CD4-positive, alpha-beta T cell treated with Interleukin-17A for 4 hours (primary cell): ENCODE results near the gene ASAP3.
"Not testable (repeated sequence)": the region's sequence is repeated elsewhere in the genome, so short reads cannot be mapped to it uniquely, and the experiment has no call there.

Source experiments
- DNase-seq: peaks from one replicate; pipeline ENCODE4 v3.0.0-alpha.2; 2020; ENCODE audit warnings: mixed read lengths

ASAP3 gene

DNA sequence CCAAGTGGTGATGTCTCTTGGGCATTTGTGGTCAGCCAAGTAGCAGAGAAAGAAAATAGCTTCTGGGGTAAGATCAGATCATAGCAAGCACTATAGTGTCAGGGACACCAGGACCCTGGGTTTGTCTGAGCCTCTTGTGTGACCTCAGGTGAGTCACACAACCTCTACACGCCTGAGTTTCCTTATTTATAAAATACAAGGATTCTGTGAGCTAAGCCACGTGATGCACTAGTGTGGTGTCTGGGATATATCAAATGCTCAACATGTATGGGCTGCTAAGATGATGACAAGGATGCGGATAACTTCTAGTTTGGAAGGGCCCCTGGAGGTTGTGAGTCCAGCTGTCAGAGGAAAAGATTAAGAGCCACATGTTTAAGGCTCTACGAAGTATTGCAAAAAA is 89.8 kb downstream of the ASAP3 start:
- DNase-seq = no peak

DNA sequence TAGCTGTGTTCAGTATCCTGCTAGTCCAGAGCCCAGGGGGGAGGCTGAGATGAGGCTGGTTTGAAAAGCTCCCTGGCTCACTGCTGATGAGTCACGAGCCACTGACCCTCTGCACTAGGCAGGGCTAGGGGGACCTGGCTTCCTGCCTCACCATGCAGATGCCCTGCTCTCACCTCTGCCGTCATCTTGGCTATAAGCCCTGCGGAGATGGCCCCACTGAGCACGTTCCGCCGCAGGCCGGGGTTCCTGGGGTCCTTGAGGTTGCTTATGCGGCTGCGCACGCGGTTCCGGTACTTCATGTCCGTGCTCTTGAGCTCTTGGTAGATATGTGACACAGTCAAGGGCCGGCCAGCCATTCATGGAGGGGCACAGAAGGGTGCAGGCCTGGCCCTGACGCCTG is 90.3 kb downstream of the ASAP3 start:
- DNase-seq = no peak

DNA sequence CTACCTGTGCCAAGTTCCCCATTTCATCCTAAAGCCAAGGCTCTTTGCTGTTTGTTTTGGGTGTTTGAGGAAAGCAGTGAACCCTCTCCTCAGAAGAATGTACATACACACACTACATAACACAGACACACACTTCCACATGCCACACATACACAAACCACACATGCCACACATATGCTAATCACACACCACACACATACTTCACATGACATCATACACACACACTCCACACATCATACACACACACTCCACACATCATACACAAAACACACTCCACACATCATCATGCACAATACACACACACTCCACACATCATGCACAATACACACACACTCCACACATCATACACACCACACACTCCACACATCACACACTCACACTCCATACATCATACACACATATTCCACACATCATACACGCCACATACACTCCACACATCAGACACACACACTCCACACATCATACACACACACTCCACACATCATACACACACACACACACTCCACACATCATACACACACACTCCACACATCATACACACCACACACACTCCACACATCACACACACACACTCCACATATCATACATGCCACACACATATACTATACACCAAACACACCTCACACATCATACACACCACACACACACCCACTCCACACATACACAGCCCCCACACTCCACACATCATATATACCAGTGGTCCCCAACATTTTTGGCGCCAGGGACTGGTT is 91.7 kb downstream of the ASAP3 start:
- no peak for DNase-seq

- DNase-seq = no peak
Observed at GRCh38 chr1:23389837-23390321, 94.1 kb downstream of the ASAP3 start.

DNA sequence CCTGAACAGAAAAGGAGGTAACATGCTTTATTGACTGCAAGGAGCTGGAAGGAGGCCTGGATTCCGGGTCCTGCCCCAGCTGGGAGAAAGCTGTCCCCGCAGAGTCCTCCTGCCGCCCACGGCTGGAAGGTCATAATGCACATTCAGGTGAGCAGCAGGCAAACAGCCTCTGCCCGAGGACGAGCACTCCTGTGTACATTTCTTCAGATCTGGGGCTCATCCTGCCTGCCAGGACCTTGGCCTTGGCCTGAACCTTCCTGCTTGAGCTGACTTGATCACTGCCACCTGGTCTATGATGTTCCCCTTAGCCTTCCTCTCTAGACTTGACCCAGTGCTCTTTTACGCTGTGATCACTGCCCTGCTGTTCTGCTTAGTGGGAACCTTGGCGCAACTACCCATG is 96.5 kb downstream of the ASAP3 start:
- DNase-seq = no peak

GRCh38 chr1:23385119-23385621 is 98.8 kb downstream of the ASAP3 start:
- no peak for DNase-seq

GRCh38 chr1:23384312-23385058 is 99.5 kb downstream of the ASAP3 start:
- DNase-seq = no peak

DNA sequence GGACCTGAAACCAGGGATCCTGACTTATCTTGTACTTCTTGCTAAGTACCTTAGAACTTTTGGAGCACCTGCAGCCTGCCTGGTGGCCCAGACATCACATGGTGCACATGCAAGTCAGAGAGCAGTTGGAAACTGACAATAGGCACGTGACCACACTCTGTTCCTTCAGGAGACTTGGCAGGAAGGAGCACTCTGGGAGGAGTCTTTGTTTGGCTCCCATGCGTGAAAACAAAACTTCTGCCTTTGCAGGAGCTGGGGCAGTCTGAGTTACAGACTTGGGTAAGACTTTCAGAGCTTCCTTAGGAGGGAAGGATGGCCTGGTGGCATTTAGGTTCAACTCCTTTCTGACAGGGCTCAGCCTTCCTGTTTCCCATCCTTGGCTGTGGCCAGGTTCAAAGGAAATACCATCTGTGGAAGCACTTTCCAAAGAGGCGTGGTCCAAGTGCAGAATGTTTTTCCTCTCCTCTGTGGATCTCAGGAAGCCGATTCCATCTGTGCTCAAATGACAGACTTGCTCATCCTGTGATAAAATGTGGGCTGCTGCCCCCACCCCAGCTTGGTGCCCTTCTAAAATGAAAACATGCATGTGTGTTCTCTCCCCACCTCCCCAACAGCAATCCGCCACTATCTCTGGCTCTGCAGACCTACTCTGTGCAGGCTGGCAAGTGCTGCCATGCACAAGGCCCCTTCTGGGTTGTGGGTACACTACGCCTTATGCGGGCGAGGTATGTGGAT is 100.2 kb downstream of the ASAP3 start:
- DNase-seq = no peak

DNA sequence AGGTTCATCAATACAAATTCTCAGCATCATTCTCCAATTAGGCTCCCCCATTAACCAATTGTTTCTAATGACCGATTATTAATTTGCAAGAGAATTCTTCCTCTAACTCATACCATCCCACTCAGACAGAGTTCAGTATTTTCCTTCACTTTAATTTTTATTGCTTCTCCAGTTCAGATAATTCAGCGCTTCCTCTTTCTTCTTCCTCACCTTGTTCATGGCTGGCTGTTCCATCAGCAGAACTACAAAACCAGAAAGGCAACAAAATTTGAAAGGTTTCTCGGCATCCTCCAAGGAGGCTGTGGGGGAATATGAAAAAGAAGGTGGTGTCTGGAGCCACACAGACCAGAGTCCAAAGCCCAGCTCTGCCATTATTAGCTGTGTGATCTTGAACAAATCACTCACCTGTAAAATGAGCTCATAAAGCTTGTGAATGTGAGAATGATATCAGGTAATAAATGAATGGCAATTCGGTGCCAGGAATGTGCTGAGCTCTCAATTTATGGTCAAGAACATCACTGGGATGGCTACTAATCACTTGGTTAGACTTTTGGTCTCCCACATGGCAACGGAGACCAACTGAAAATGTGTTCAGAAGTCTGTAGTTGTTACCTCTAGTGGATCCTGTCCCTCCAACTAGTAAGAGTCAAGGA is 102.6 kb downstream of the ASAP3 start:
- DNase-seq = no peak

- DNase-seq = no peak
Observed at GRCh38 chr1:23380719-23381118, 103.3 kb downstream of the ASAP3 start.

GRCh38 chr1:23380236-23380635 is 103.7 kb downstream of the ASAP3 start:
- not testable (repeated sequence) for DNase-seq
